NK-92 treated with Interleukin-12 subunit alpha and Interleukin-12 subunit beta, amount 100 ng/mL, for 24 hours (cell line): ENCODE data around the gene PNMA8C.
"Not testable (repeated sequence)": the region's sequence is repeated elsewhere in the genome, so short reads cannot be mapped to it uniquely, and the experiment has no call there.

Experiments used
- DNase-seq: peaks from one replicate; lab custom pipeline; 2025; lab: John Stamatoyannopoulos, UW

The PNMA8C gene

GRCh38 chr19:46388311-46389095 lies 40.2 kb downstream of the PNMA8C start:
- no peak for DNase-seq

GRCh38 chr19:46387713-46388130 lies 41.0 kb downstream of the PNMA8C start:
- no peak for DNase-seq

GRCh38 chr19:46386996-46387712 lies 41.6 kb downstream of the PNMA8C start:
- DNase-seq, result no peak

GRCh38 chr19:46386151-46386550 lies 42.6 kb downstream of the PNMA8C start:
- no peak for DNase-seq

DNA sequence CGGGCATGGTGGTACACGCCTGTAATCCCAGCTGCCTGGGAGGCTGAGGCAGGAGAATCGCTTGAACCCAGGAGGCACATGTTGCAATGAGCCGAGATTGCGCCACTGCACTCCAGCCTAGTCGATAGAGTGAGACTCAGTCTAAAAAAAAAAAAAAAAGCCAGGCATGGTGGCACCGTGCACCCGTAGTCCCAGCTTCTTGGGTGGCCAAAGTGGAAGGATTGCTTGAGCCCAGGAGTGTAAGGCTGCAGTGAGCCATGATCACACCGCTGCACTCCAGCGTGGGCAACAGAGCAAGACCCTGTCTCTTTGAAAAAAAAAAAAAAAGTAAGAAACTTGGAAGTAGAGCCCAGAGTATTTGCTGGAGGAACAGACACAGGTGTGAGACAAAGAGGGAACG lies 43.1 kb downstream of the PNMA8C start:
- DNase-seq, result no peak

- no peak for DNase-seq
These were observed 44.3 kb downstream of the PNMA8C start for GRCh38 chr19:46384396-46384795.

DNA sequence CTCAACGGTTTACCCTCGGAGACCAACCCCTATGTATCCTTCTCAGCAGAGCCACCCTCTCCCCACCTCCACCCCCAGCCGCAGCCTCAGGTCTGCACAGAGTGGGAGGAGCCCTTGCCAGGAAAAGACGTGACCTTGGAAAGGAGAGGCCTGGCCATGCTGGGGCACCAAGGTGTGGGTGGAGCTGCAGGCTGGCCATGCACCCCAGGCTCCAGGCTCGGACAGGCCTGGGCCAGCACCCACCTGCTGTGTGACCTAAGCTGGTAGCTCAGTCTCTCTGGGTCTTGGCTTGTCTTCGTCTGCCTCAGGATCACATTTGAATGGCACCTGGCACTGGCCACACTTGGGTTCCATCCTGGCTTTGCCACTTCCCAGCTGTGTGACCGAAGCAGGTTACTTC lies 44.9 kb downstream of the PNMA8C start:
- no peak for DNase-seq

- no peak for DNase-seq
These were observed 45.4 kb downstream of the PNMA8C start for GRCh38 chr19:46383171-46383815.

DNA sequence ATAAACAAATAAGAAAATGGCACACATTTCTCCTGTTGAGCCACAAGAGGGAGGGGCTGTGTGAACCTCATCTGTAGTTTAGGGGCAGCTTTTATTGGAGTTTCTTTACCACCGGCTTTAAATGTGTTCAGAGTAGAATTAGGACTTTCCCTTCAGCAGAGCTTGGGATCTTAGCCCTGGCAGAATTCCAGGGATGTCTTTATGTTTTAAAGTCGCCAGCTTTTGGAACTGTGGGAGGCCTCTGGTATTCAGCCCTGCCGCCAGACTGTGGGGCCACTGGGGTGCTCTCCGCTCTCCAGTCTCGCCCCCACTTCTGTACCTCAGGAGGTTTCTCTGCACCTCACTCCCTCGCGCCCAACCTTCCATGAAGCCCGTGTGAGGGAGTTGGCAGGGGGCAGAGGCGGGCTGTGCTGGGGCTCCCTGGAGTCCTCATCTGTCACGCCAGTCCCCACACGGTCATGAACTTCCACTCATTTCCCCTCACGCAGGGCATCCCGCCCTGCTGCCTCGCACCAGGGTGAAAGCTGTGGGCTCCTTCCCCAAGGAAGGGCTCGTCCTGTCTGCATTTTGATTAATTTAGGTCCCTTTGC lies 46.9 kb downstream of the PNMA8C start:
- no peak for DNase-seq

- no peak for DNase-seq
These were observed 47.4 kb downstream of the PNMA8C start for GRCh38 chr19:46381346-46381745.

DNA sequence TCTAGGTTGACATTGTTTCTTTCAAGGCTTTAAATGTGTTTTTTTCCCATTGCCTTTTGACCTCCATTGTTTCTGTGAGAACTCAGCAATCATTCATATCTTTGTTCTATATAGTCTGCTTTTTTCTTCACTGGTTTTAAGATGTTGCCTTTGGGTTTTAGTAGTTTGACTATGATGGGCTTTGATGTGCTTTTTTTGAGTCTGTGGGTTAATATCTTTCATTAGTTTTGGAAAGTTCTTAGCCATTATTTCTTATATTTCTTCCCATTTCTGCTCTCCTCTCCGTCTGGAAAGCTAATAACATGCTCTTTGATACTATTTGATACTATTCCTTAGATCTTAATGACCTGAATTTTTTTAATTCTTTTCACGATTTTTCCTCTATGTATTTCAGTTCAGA lies 48.0 kb downstream of the PNMA8C start:
- no peak for DNase-seq

DNA sequence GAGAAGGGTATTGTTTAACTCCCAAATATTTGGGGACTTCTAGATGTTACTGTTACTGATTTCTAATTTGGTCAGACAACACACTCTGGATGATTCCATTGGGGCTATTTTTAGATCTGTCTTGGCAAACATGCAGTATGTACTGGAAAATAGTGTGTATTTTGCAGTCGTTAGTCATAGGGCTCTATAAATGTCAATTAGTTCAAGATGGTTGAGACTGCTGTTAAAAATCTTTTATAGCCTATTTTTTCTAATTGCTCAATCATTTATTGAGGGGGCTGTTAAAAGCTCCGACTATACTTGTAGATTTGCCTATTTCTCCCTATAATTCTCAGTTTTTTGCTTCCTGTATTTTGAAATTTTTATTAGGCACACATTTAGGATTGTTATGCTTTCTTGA lies 50.5 kb downstream of the PNMA8C start:
- no peak for DNase-seq

GRCh38 chr19:46376241-46377153 lies 52.2 kb downstream of the PNMA8C start:
- no peak for DNase-seq

DNA sequence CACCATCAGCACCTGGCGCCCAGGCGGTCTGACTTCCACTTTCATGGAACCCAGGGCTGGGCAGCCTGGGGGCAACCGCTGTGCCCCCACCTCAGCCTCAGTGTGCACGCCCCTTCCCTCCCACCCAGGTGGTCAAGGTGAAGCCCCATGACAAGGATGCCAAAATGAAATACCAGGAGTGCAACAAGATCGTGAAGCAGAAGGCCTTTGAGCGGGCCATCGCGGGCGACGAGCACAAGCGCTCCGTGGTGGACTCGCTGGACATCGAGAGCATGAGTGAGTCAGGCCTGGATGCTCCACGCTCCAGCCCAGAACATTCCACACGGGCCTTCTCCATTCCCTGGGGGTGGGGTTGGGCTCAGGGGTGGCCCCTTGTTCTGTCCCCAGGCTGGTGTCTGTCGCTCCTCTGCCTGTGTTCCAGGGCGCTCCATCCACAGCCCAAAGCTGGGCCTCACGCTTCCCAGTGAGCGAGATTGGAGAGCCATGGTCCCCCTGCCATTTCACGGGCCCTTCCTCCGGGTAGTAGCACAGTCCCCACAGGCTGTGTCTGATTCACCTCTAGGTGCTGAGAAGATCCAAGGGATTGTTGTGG lies 53.2 kb downstream of the PNMA8C start:
- DNase-seq, result not testable (repeated sequence)
